ENCODE results near the gene KCNK1. TPM values are rescaled to one million over a fixed set of nuclear protein-coding genes. Genes with fewer than 3 reads are reported as not detected.

KCNK1 gene
- total and polyA plus RNA-seq, 2 of the 13 experiments (the other 11 are each of a cell fraction or from before 2014, with no cell fraction given) = not detected

- TF ChIP-seq YEATS2 (CRISPR knock-in tag; IDR thresholded peaks at IDR 0.05; ENCODE audit: borderline replicate concordance) = no peak
- TF ChIP-seq ZFP36 (IDR thresholded peaks at IDR 0.05; ENCODE audit: borderline replicate concordance, low read depth, low read length, partially characterized antibody) = no peak
- no peak for TF ChIP-seq ZFP90 (CRISPR knock-in tag; IDR thresholded peaks at IDR 0.05; ENCODE audit: borderline replicate concordance)
- no peak for TF ChIP-seq ZNF800 (CRISPR knock-in tag; IDR thresholded peaks at IDR 0.05)
- TF ChIP-seq ZNF180 (CRISPR knock-in tag; IDR thresholded peaks at IDR 0.05; ENCODE audit: borderline replicate concordance, low read depth) = no peak
Measured at GRCh38 chr1:233710507-233710906, 96.6 kb downstream of the KCNK1 start (continued).

GRCh38 chr1:233714631-233715217 is 100.8 kb downstream of the KCNK1 start:
- H3K4me3 ChIP-seq (replicated peaks in 1 of 3; ENCODE audit: insufficient read depth in 1 of 3, low read depth in 2 of 3, low read length in 3 of 3) = no peak overlapping the region
- H3K9ac ChIP-seq (ENCODE audit: insufficient read depth, low read depth, low read length) = no peak overlapping the region
- H3K9me3 ChIP-seq (ENCODE audit: low read length) = no peaks in the 10 kb centered on the region
- in situ Hi-C loops (cut with HindIII; ENCODE audit: extremely low pct_ligation_motif_present, low pct_unique_long_range_greater_than_20kb) (no loop called here), intact Hi-C loops (cut with micrococcal nuclease; ENCODE audit: unreplicated experiment) (no loop called here)
- no peak overlapping the region for H2AFZ ChIP-seq (ENCODE audit: low read length)
- H3K36me3 ChIP-seq (replicated peaks in 1 of 2; ENCODE audit: control insufficient read depth in 1 of 2, insufficient read depth in 2 of 2, low read length in 2 of 2) = no peaks in the 10 kb centered on the region
- no peaks in the 10 kb centered on the region for H4K20me1 ChIP-seq (ENCODE audit: insufficient read depth, low read length)
- CTCF ChIA-PET (ENCODE audit: low intra/inter-chr PET ratio, low total read pairs) = no interaction called here
- DNase-seq (ENCODE audit: low spot score) = no peak
- FAIRE-seq = no peak
- BruUV-seq (replicated peaks) = no TSS peak
- H3K27me3 ChIP-seq (ENCODE audit: control insufficient read depth in 1 of 2, insufficient read depth in 2 of 2, low read length in 2 of 2) = no peaks in the 10 kb centered on the region; a peak in 1 of 5 replicates
- no peaks in the 10 kb centered on the region for H3K4me1 ChIP-seq (ENCODE audit: insufficient read depth, low read length)
- POLR2A ChIA-PET = no interaction called here
- 0% methylated on average over 3 of the region's 4 CpGs for WGBS (ENCODE audit: low lambda C conversion rate)
- H3K27ac ChIP-seq (ENCODE audit: extremely low read length, insufficient read depth, low read length) = no peak overlapping the region
- ATAC-seq = no peak
- no peaks in the 10 kb centered on the region for H3K79me2 ChIP-seq (ENCODE audit: insufficient read depth, low read length)
- no peak overlapping the region for H3K4me2 ChIP-seq (ENCODE audit: low read depth, low read length)
- TF ChIP-seq ZNF12 (CRISPR knock-in tag; IDR thresholded peaks at IDR 0.05) (no peak), ZNF597 (CRISPR knock-in tag; IDR thresholded peaks at IDR 0.05) (no peak), PLRG1 (conservative IDR thresholded peaks at IDR 0.05) (no peak), DNMT1 (CRISPR knock-in tag; IDR thresholded peaks at IDR 0.05) (no peak), PAF1 (CRISPR knock-in tag; IDR thresholded peaks at IDR 0.05) (no peak), GABPA (IDR thresholded peaks at IDR 0.05; ENCODE audit: low read depth, low read length) (no peak), GABPA (CRISPR knock-in tag; IDR thresholded peaks at IDR 0.05; ENCODE audit: low read depth) (no peak), ZNF446 (CRISPR knock-in tag; IDR thresholded peaks at IDR 0.05) (no peak), ZNF780A (CRISPR knock-in tag; IDR thresholded peaks at IDR 0.05) (no peak), ARNTL (CRISPR knock-in tag; IDR thresholded peaks at IDR 0.05) (no peak), ZNF770 (CRISPR knock-in tag; IDR thresholded peaks at IDR 0.05) (no peak), ISL2 (CRISPR knock-in tag; IDR thresholded peaks at IDR 0.05) (no peak), ZNF160 (CRISPR knock-in tag; IDR thresholded peaks at IDR 0.05) (no peak)
